Measurements from ENCODE around the gene AGBL5.

DNA sequence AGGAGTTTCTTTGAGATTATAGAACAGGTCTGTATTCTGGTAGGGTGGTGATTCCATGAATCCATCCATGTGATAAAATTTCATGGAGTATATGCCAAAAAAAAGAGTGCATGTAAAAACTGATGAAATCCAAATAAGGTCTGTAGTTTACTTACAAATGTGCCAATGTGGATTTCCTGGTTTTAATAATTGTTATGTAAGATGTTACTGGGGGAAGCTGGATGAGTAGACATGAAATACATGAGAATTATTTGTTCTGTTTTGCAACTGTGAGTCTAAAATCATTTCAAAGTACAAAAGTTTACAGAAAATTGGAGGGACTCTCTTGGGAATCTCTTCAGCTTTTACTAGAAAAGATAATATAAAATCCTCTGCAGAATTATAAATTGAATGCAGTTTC is 42.4 kb upstream of the AGBL5 start:
- TF ChIP-seq, protein P1, sequence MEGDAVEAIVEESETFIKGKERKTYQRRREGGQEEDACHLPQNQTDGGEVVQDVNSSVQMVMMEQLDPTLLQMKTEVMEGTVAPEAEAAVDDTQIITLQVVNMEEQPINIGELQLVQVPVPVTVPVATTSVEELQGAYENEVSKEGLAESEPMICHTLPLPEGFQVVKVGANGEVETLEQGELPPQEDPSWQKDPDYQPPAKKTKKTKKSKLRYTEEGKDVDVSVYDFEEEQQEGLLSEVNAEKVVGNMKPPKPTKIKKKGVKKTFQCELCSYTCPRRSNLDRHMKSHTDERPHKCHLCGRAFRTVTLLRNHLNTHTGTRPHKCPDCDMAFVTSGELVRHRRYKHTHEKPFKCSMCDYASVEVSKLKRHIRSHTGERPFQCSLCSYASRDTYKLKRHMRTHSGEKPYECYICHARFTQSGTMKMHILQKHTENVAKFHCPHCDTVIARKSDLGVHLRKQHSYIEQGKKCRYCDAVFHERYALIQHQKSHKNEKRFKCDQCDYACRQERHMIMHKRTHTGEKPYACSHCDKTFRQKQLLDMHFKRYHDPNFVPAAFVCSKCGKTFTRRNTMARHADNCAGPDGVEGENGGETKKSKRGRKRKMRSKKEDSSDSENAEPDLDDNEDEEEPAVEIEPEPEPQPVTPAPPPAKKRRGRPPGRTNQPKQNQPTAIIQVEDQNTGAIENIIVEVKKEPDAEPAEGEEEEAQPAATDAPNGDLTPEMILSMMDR (IDR thresholded peaks at IDR 0.05), result no peak
- no peak for TF ChIP-seq EZH2 (IDR thresholded peaks at IDR 0.05; ENCODE audit: borderline replicate concordance, insufficient read depth, low read depth, low read length, poor library complexity, severe bottlenecking)
